Measurements from ENCODE around the gene SERP2. TPM values are rescaled to one million over a fixed set of nuclear protein-coding genes. Genes with fewer than 3 reads are reported as not detected.

SERP2 gene
- total and polyA plus RNA-seq, 2 of the 8 experiments (the other 6 are each of a cell fraction or from before 2014, with no cell fraction given) = 2.0 to 2.3 TPM

DNA sequence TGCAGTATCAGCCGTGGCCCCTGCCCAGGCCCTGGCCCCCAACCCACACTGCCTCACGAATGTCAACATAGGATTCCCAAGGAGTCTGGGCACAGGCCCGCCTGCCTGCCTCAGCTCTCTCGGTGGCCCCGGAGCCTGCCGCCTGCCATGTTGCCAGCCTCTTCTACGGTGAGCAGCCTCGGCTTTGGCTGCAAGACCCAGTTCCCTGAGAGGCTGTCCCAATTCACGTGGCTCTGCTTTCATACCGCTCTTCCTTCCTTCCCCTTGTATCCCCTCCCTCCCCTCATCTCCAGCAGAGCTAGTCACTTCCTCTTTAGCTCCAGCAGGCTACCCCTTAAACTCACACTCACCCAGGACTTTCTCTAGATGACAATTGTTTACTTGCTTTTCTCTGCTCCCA, 42.7 kb downstream of the SERP2 start (continued):
- TF ChIP-seq RBBP5 (IDR thresholded peaks at IDR 0.05; ENCODE audit: borderline replicate concordance, low read depth, low read length) = no peak
- TF ChIP-seq, protein P1, sequence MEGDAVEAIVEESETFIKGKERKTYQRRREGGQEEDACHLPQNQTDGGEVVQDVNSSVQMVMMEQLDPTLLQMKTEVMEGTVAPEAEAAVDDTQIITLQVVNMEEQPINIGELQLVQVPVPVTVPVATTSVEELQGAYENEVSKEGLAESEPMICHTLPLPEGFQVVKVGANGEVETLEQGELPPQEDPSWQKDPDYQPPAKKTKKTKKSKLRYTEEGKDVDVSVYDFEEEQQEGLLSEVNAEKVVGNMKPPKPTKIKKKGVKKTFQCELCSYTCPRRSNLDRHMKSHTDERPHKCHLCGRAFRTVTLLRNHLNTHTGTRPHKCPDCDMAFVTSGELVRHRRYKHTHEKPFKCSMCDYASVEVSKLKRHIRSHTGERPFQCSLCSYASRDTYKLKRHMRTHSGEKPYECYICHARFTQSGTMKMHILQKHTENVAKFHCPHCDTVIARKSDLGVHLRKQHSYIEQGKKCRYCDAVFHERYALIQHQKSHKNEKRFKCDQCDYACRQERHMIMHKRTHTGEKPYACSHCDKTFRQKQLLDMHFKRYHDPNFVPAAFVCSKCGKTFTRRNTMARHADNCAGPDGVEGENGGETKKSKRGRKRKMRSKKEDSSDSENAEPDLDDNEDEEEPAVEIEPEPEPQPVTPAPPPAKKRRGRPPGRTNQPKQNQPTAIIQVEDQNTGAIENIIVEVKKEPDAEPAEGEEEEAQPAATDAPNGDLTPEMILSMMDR (IDR thresholded peaks at IDR 0.05; ENCODE audit: control extremely low read depth in 1 of 3, insufficient read depth in 1 of 3, low read depth in 1 of 3, low read length in 3 of 3) = no peak
- no peak for TF ChIP-seq ASH2L (IDR thresholded peaks at IDR 0.05; ENCODE audit: low read length)
- no peak for TF ChIP-seq SP2 (IDR thresholded peaks at IDR 0.05; ENCODE audit: low read length)
